ENCODE measurements around the gene DDX46. TPM values are rescaled to one million over a fixed set of nuclear protein-coding genes. Genes with fewer than 3 reads are reported as not detected.
"Not testable (repeated sequence)": the region's sequence is repeated elsewhere in the genome, so short reads cannot be mapped to it uniquely, and the experiment has no call there.

DDX46 gene
- polyA plus RNA-seq, 2 donors = 16.2 TPM

- Histone ChIP-seq H3K9me3 (ENCODE audit: control insufficient read depth in 2 of 2, insufficient read depth in 1 of 2, low read depth in 1 of 2, low read length in 1 of 2) (no peaks in the 10 kb centered on the region), H3K36me3 (ENCODE audit: control insufficient read depth in 2 of 2, insufficient read depth in 2 of 2, low read length in 1 of 2) (peaks cover 7 to 10% of the 10 kb centered on the region in 2 donors), H3K27me3 (ENCODE audit: control insufficient read depth in 1 of 2, insufficient read depth in 2 of 2, low read length in 2 of 2) (no peaks in the 10 kb centered on the region), H3K4me1 (ENCODE audit: control insufficient read depth in 2 of 2, insufficient read depth in 2 of 2, low read length in 1 of 2) (peaks cover 0 to 3% of the 10 kb centered on the region in 2 donors), H3K27ac (ENCODE audit: low read depth in 2 of 2, low read length in 1 of 2) (no peak overlapping the region), H3K4me3 (ENCODE audit: low read depth in 1 of 2, low read length in 2 of 2) (no peak overlapping the region)
- WGBS, 2 donors = 58 to 65% methylated on average over 1 of the region's 1 CpG
Measured at GRCh38 chr5:134851307-134851923, 92.8 kb downstream of the DDX46 start.

GRCh38 chr5:134856465-134856864 lies 97.9 kb downstream of the DDX46 start:
- H3K36me3 ChIP-seq (ENCODE audit: control insufficient read depth in 2 of 2, insufficient read depth in 2 of 2, low read length in 1 of 2); H3K4me1 ChIP-seq (ENCODE audit: control insufficient read depth in 2 of 2, insufficient read depth in 2 of 2, low read length in 1 of 2); H3K9me3 ChIP-seq (ENCODE audit: control insufficient read depth in 2 of 2, insufficient read depth in 1 of 2, low read depth in 1 of 2, low read length in 1 of 2); H3K27me3 ChIP-seq (ENCODE audit: control insufficient read depth in 1 of 2, insufficient read depth in 2 of 2, low read length in 2 of 2); H3K27ac ChIP-seq (ENCODE audit: low read depth in 2 of 2, low read length in 1 of 2); H3K4me3 ChIP-seq (ENCODE audit: low read depth in 1 of 2, low read length in 2 of 2): not testable (repeated sequence)
- 91 to 93% methylated on average over 7 of the region's 7 CpGs for WGBS, 2 donors

- 62 to 66% methylated on average over 3 of the region's 3 CpGs for WGBS, 2 donors
- Histone ChIP-seq H3K27me3 (ENCODE audit: control insufficient read depth in 1 of 2, insufficient read depth in 2 of 2, low read length in 2 of 2) (no peaks in the 10 kb centered on the region), H3K4me1 (ENCODE audit: control insufficient read depth in 2 of 2, insufficient read depth in 2 of 2, low read length in 1 of 2) (no peaks in the 10 kb centered on the region), H3K27ac (ENCODE audit: low read depth in 2 of 2, low read length in 1 of 2) (no peak overlapping the region), H3K4me3 (ENCODE audit: low read depth in 1 of 2, low read length in 2 of 2) (no peak overlapping the region), H3K36me3 (ENCODE audit: control insufficient read depth in 2 of 2, insufficient read depth in 2 of 2, low read length in 1 of 2) (peaks cover 6 to 7% of the 10 kb centered on the region in 2 donors), H3K9me3 (ENCODE audit: control insufficient read depth in 2 of 2, insufficient read depth in 1 of 2, low read depth in 1 of 2, low read length in 1 of 2) (no peaks in the 10 kb centered on the region)
Measured at GRCh38 chr5:134857401-134857800, 98.8 kb downstream of the DDX46 start.

GRCh38 chr5:134864707-134865106 lies 106.1 kb downstream of the DDX46 start:
- WGBS, 2 donors = 95 to 96% methylated on average over 2 of the region's 2 CpGs
- Histone ChIP-seq H3K27me3 (ENCODE audit: control insufficient read depth in 1 of 2, insufficient read depth in 2 of 2, low read length in 2 of 2) (no peaks in the 10 kb centered on the region), H3K36me3 (ENCODE audit: control insufficient read depth in 2 of 2, insufficient read depth in 2 of 2, low read length in 1 of 2) (no peaks in the 10 kb centered on the region), H3K27ac (ENCODE audit: low read depth in 2 of 2, low read length in 1 of 2) (no peak overlapping the region), H3K9me3 (ENCODE audit: control insufficient read depth in 2 of 2, insufficient read depth in 1 of 2, low read depth in 1 of 2, low read length in 1 of 2) (no peaks in the 10 kb centered on the region), H3K4me1 (ENCODE audit: control insufficient read depth in 2 of 2, insufficient read depth in 2 of 2, low read length in 1 of 2) (no peaks in the 10 kb centered on the region), H3K4me3 (ENCODE audit: low read depth in 1 of 2, low read length in 2 of 2) (no peak overlapping the region)

DNA sequence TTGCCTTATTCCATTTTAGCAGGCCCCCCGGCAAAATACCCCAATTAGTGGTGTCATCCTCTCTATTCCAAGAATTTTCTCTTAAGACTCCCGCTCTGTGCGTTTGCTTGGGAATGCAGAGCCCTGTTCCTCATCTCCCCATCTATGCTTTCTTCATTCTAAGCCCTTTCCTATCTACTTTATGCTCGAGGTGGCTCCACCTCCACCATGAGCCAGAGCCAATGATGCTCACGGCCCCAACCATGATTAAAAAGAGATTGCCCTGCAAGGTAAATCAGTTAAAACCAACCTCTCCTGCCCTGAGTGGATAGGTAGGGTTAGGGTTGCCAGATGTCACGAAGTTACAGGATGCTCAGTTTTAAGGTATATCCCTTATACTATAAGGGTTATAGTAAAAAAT lies 114.9 kb downstream of the DDX46 start:
- Histone ChIP-seq H3K27me3 (ENCODE audit: control insufficient read depth in 1 of 2, insufficient read depth in 2 of 2, low read length in 2 of 2) (no peaks in the 10 kb centered on the region), H3K27ac (ENCODE audit: low read depth in 2 of 2, low read length in 1 of 2) (peak overlapping the region in 1 of 2 donors; percentile 85), H3K36me3 (ENCODE audit: control insufficient read depth in 2 of 2, insufficient read depth in 2 of 2, low read length in 1 of 2) (no peaks in the 10 kb centered on the region), H3K4me3 (ENCODE audit: low read depth in 1 of 2, low read length in 2 of 2) (peak overlapping the region in 1 of 2 donors; percentile 68), H3K9me3 (ENCODE audit: control insufficient read depth in 2 of 2, insufficient read depth in 1 of 2, low read depth in 1 of 2, low read length in 1 of 2) (no peaks in the 10 kb centered on the region), H3K4me1 (ENCODE audit: control insufficient read depth in 2 of 2, insufficient read depth in 2 of 2, low read length in 1 of 2) (peaks cover 6 to 8% of the 10 kb centered on the region in 2 donors)
- WGBS, 2 donors = 78 to 79% methylated on average over 6 of the region's 6 CpGs

DNA sequence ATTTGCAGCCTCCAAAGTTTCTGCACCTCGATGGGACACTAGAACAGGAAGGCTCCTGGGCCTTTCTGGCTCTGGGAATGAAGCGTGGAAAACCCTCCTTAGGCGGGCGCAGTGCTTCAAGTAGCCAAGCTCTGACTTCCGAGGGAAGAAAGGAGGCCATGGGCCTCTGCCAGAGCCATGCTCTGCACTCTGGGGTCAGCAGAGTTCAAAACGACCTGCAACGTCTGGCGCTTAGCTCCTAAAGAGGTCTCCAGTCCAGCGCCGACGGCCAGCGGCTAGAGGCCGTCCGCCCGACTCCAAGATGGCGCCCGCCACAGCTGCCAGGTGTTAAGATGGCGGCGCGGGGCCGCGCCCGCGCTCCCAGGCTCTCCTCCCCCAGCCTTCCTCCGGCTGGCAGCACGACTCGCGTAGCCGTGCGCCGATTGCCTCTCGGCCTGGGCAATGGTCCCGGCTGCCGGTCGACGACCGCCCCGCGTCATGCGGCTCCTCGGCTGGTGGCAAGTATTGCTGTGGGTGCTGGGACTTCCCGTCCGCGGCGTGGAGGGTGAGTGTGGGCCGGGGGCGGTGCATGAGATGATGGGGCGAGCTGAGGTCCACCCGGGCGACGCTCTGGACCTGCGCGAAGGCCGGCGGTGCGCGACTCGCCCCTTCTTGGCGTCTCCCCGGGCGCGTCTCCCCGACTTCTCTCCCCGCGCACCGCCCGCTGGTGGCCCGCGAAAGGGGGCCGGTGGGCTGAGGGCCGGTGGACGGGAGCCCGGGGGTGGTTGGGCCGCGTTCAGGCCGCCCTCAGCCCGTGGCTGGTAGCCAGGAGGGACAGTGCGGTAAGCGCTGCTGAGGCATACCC lies 115.6 kb downstream of the DDX46 start, which contains the start of gene TXNDC15:
Gene TXNDC15, plus strand, starts transcription at position 385 of the 844 bp plus-strand sequence. Its CDS starts 57 bp downstream, at position 442.
- no peaks in the 10 kb centered on the region for H3K36me3 ChIP-seq (ENCODE audit: control insufficient read depth in 2 of 2, insufficient read depth in 2 of 2, low read length in 1 of 2)
- WGBS, 2 donors = 2 to 4% methylated on average over 66 to 79 of the region's 79 CpGs

GRCh38 chr5:134874831-134875655 lies 116.5 kb downstream of the DDX46 start:
- peak overlapping the region; percentile 68 to 94 for H3K4me3 ChIP-seq (ENCODE audit: low read depth in 1 of 2, low read length in 2 of 2)
- 5 to 6% methylated on average over 20 of the region's 20 CpGs for WGBS, 2 donors
- H3K9me3 ChIP-seq (ENCODE audit: control insufficient read depth in 2 of 2, insufficient read depth in 1 of 2, low read depth in 1 of 2, low read length in 1 of 2) = no peaks in the 10 kb centered on the region
- no peaks in the 10 kb centered on the region for H3K27me3 ChIP-seq (ENCODE audit: control insufficient read depth in 1 of 2, insufficient read depth in 2 of 2, low read length in 2 of 2)
- H3K36me3 ChIP-seq (ENCODE audit: control insufficient read depth in 2 of 2, insufficient read depth in 2 of 2, low read length in 1 of 2) = no peaks in the 10 kb centered on the region
- peak overlapping the region; percentile 84 to 85 for H3K27ac ChIP-seq (ENCODE audit: low read depth in 2 of 2, low read length in 1 of 2)
- H3K4me1 ChIP-seq (ENCODE audit: control insufficient read depth in 2 of 2, insufficient read depth in 2 of 2, low read length in 1 of 2) = peaks cover 6 to 8% of the 10 kb centered on the region in 2 donors

More for the DNA sequence above, 115.6 kb downstream of the DDX46 start, which contains the start of gene TXNDC15:
- Histone ChIP-seq H3K27ac (ENCODE audit: low read depth in 2 of 2, low read length in 1 of 2) (peak within 1 kb of the TSS; percentile 84 to 85), H3K27me3 (ENCODE audit: control insufficient read depth in 1 of 2, insufficient read depth in 2 of 2, low read length in 2 of 2) (no peaks in the 10 kb centered on the region), H3K4me1 (ENCODE audit: control insufficient read depth in 2 of 2, insufficient read depth in 2 of 2, low read length in 1 of 2) (peaks cover 6 to 8% of the 10 kb centered on the region in 2 donors), H3K4me3 (ENCODE audit: low read depth in 1 of 2, low read length in 2 of 2) (peak within 1 kb of the TSS; percentile 68 to 94), H3K9me3 (ENCODE audit: control insufficient read depth in 2 of 2, insufficient read depth in 1 of 2, low read depth in 1 of 2, low read length in 1 of 2) (no peaks in the 10 kb centered on the region)

DNA sequence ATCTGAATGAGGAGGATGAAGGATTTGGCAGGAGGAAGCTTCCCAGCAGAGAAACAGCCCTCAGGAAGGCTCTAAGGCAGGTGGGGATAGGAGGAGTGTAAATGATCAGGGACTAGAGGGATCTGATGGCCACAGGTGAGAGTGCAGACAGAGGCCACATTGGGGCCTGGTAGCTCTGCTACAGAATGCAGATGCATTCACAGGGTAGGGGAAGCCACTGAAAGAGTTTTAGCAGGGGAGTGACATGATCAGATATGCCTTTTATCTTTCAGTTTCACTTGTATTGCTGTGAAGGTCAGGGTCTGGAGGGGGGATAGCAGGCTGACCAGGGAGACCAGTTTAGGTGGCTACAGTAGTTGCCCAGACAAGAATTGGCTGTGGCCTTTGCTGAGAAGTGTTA lies 118.6 kb downstream of the DDX46 start:
- Histone ChIP-seq H3K4me3 (ENCODE audit: low read depth in 1 of 2, low read length in 2 of 2) (no peak overlapping the region), H3K36me3 (ENCODE audit: control insufficient read depth in 2 of 2, insufficient read depth in 2 of 2, low read length in 1 of 2) (no peaks in the 10 kb centered on the region), H3K4me1 (ENCODE audit: control insufficient read depth in 2 of 2, insufficient read depth in 2 of 2, low read length in 1 of 2) (peaks cover 6 to 8% of the 10 kb centered on the region in 2 donors), H3K27me3 (ENCODE audit: control insufficient read depth in 1 of 2, insufficient read depth in 2 of 2, low read length in 2 of 2) (no peaks in the 10 kb centered on the region), H3K27ac (ENCODE audit: low read depth in 2 of 2, low read length in 1 of 2) (no peak overlapping the region), H3K9me3 (ENCODE audit: control insufficient read depth in 2 of 2, insufficient read depth in 1 of 2, low read depth in 1 of 2, low read length in 1 of 2) (no peaks in the 10 kb centered on the region)

DNA sequence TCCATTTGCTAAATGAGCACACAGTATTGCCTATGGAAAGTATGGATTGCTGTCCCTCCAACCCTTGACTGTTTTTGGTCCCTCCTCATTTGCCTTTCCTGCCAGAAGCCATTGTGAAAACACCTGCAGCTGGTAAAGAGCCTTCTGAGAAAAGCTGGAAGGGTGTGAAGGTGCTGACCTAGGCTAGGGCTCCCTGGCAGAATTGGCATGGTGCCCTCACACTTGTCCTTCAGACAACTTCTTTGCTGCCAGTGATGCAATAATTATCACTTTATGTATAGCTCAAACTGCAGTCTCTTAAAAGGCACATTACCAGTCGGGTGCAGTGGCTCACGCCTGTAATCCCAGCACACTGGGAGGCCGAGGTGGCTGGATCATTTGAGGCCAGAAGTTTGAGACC lies 119.8 kb downstream of the DDX46 start:
- no peaks in the 10 kb centered on the region for H3K27me3 ChIP-seq (ENCODE audit: control insufficient read depth in 1 of 2, insufficient read depth in 2 of 2, low read length in 2 of 2)
- no peaks in the 10 kb centered on the region for H3K36me3 ChIP-seq (ENCODE audit: control insufficient read depth in 2 of 2, insufficient read depth in 2 of 2, low read length in 1 of 2)
- peaks cover 6 to 8% of the 10 kb centered on the region in 2 donors for H3K4me1 ChIP-seq (ENCODE audit: control insufficient read depth in 2 of 2, insufficient read depth in 2 of 2, low read length in 1 of 2)
- no peak overlapping the region for H3K27ac ChIP-seq (ENCODE audit: low read depth in 2 of 2, low read length in 1 of 2)
- H3K9me3 ChIP-seq (ENCODE audit: control insufficient read depth in 2 of 2, insufficient read depth in 1 of 2, low read depth in 1 of 2, low read length in 1 of 2) = no peaks in the 10 kb centered on the region
- no peak overlapping the region for H3K4me3 ChIP-seq (ENCODE audit: low read depth in 1 of 2, low read length in 2 of 2)
- WGBS, 2 donors = 86 to 89% methylated on average over 3 of the region's 3 CpGs
